Choroid plexus epithelial cell (primary cell): Measurements from ENCODE around the gene ETS1.
A peak's percentile ranks its signal among the peaks of the same experiment; 100 is the strongest.

Source experiments
- DNase-seq: peaks from one replicate; pipeline ENCODE4 v3.0.0-alpha.2; 2010; ENCODE audit warnings: low read depth
- H3K4me3 ChIP-seq: 2 replicates; pipeline ENCODE4 v1.5.1; 2011; ENCODE audit warnings: low read depth, mild to moderate bottlenecking, control low read depth, low read length, moderate library complexity
- TF ChIP-seq, protein P1 (sequence below): conservative IDR thresholded peaks from 2 replicates; pipeline ENCODE4 v1.5.1; 2011; ENCODE audit warnings: low read depth, mild to moderate bottlenecking, control low read depth, inconsistent platforms, low read length, moderate library complexity

The ETS1 gene

DNA sequence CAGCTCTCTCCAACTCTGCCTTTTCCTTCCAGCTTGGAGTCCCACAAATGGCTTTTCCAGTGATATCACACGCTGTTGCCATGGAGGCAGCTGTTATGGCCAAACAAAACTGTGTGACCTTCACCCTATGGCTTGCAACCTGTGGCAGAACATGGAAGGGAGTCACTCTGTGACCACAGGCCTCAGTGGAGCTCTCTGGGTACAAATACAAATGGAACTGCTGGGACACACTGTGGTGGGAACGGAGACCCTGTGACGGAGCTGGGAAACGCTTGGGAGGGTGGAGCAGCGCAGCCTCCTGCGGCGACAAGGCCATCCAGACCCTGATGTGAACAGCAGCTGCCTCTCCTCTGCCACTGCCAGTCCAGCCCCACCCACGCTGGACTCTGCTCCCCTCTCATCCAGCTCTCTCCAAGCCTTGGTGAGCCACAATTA, 162.5 kb downstream of the ETS1 start:
- H3K4me3 ChIP-seq = no peak overlapping the region
- TF ChIP-seq, protein P1, sequence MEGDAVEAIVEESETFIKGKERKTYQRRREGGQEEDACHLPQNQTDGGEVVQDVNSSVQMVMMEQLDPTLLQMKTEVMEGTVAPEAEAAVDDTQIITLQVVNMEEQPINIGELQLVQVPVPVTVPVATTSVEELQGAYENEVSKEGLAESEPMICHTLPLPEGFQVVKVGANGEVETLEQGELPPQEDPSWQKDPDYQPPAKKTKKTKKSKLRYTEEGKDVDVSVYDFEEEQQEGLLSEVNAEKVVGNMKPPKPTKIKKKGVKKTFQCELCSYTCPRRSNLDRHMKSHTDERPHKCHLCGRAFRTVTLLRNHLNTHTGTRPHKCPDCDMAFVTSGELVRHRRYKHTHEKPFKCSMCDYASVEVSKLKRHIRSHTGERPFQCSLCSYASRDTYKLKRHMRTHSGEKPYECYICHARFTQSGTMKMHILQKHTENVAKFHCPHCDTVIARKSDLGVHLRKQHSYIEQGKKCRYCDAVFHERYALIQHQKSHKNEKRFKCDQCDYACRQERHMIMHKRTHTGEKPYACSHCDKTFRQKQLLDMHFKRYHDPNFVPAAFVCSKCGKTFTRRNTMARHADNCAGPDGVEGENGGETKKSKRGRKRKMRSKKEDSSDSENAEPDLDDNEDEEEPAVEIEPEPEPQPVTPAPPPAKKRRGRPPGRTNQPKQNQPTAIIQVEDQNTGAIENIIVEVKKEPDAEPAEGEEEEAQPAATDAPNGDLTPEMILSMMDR = no peak
- peak; percentile 58 for DNase-seq

DNA sequence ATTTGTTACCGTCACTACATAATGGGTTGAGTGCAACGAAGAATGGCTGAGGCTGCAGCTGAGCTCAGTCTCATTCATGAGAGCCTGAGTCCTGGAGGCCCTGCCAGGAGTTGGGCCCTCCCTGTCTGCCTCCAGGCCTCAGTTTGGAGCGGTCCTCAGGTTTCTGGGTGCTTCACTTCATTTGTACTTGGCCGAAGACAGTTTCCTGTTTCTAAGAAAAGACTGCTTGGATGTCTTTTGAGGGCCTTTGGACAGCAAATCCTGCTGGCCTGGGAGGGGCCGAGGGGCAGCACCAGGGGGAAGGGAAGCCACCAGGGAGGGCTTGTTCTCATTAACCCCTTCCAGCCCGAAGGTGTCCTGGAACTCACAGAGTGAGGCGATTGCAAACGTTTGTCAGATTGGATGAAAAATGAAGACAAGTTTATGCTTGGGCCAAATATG, 163.1 kb downstream of the ETS1 start:
- no peak overlapping the region for H3K4me3 ChIP-seq
- TF ChIP-seq, protein P1 = no peak
- DNase-seq = peak; percentile 48

DNA sequence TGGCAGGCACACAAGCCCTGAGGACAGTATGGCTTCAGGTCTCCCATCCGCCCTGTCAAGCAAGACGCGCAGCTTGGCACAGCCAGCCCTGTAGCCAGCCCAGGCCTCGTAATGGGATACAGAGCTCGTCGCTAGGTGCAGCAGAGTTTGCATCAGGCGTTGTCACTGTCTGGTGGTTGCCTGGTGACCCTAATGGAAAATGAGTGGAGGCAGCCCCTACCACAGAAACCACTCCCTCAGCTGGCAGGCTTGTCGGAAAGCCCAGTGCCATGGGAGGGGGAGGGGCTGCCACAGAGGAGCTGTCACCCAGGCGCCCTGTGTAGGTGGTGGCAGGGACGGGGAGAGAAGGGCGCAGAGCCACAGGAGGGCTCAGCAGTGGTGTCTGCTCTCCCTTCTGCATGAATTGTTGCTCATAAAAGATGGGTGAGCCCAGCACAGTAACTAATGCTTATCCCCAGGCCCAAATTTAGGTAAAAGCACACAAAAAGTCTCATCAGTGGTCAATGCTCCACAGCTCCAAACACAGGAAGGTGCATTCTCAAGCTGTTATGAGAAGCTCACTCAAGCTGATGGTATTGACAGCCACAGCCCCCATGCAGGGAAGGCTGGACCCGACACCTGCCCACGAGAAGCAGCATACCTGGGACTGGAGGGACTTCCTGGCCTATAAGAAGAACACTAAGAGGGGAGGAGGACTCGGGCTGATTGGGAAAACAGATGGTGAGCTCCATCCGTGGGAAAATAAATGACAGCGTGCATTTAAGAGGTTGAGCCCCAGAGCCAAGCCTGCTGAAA, 164.6 kb downstream of the ETS1 start:
- H3K4me3 ChIP-seq = no peak overlapping the region
- DNase-seq = no peak

DNA sequence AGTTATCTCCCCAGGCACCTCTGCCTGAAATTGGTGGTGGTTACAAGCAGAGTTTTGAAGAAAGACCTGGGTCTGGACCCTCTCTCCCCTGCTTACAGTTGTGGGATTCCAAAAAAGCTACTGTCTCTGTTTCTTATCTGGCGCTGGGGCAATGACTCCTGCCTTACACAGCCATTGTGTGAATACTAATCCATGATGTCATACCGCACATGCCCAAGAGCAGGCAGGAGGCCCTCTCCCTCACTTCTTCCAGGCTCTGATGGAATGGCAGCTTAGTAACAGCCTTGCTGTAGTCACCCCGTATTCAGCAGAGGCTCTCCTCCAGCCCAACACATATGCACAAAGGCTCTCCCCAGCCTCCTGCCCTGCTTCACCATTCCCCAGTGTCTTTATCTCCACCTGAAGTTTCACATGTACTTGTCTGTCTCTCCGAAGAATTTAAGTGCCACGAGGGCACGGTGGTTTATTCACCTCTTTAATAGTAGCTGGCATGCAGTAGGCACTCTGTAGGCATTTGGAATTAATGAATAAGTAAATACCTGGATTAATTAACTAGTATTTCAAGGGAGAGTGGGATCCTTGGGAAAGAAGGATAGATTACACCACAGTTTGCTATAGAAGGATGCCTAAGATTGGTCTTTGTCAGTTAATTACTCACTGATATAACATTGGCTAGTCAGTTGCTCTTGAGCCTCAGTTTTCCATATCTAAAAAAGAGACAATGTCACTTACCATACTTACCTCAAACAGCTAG, 165.6 kb downstream of the ETS1 start:
- TF ChIP-seq, protein P1 = no peak
- DNase-seq = peak; percentile 58

More for the DNA sequence above, 164.6 kb downstream of the ETS1 start:
- TF ChIP-seq, protein P1 = no peak

DNA sequence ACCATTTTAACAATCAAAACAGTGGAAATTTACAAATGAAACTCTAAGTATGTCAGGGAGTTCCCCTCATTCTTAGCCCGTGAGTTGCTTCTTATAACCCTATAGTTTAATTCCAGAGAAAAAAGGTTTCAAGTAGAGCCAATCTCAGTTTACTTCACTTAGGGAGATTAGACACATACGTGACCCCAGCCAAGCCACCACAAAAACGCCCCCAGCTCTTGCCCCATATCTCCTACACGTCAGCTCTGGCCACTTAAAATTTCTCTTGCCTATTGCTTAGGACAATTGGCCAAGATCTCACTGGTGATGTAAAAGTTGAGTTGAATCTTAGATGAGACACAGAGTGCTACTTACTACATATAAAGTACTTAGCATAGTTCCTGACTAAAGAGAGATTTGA, 166.4 kb downstream of the ETS1 start:
- DNase-seq = peak; percentile 95

More for the DNA sequence above, 165.6 kb downstream of the ETS1 start:
- H3K4me3 ChIP-seq = no peak overlapping the region

DNA sequence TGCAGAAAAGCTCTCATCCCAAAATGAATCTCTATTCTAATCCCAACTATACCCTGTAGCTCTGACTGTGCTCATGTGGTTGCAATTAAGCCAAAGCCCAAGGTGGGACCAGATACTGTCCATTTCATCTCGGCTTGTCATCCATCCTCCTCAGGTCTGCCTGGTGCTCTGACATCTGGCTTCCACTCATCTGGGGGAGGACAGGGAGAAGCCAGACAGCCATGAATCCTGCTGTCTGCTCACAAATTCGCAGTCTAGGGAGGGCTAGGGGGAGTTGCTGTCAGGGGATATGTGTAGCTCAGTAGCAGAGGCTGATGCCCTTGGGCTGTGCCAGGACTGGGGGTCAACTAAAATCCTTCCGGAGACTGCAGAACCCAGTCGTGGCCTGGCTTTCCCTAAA, 167.1 kb downstream of the ETS1 start:
- TF ChIP-seq, protein P1 = no peak
- no peak overlapping the region for H3K4me3 ChIP-seq
- DNase-seq = no peak

More for the DNA sequence above, 166.4 kb downstream of the ETS1 start:
- TF ChIP-seq, protein P1 = no peak
- H3K4me3 ChIP-seq = no peak overlapping the region
